ENCODE measurements around the gene DAAM2.

DNA sequence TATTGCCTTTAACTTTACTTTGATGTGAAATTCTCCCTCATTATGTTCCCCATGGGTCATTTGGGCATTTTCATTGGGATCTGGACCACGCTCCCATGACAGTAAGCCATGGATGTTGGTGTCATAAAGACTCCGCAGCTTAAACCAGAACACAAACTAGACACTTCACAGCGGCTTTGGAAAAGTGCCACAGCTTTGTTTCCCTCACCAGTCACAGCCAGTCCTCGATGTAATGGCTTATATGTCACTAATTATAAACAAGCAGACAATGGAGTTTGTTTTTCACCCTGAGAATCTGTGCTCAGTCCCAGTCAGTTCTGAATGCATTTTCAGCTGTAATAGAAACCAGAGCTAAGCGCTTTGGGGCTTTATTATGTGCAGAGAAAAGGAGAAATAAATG lies 23.2 kb upstream of the DAAM2 start:
- no peak for TF ChIP-seq ELF4 (IDR thresholded peaks at IDR 0.05)
- no peak for TF ChIP-seq BHLHE40 (IDR thresholded peaks at IDR 0.05; ENCODE audit: borderline replicate concordance)
- no peak for TF ChIP-seq NFRKB (IDR thresholded peaks at IDR 0.05)
- TF ChIP-seq SP1 (IDR thresholded peaks at IDR 0.05) = no peak
- no peak for TF ChIP-seq FOXM1 (IDR thresholded peaks at IDR 0.05; ENCODE audit: borderline replicate concordance)
- no peak for TF ChIP-seq TARDBP (IDR thresholded peaks at IDR 0.05)
- no peak for TF ChIP-seq ZNF384 (IDR thresholded peaks at IDR 0.05)
- no peak for TF ChIP-seq HDGF (IDR thresholded peaks at IDR 0.05; ENCODE audit: borderline replicate concordance)
- TF ChIP-seq, protein P1, sequence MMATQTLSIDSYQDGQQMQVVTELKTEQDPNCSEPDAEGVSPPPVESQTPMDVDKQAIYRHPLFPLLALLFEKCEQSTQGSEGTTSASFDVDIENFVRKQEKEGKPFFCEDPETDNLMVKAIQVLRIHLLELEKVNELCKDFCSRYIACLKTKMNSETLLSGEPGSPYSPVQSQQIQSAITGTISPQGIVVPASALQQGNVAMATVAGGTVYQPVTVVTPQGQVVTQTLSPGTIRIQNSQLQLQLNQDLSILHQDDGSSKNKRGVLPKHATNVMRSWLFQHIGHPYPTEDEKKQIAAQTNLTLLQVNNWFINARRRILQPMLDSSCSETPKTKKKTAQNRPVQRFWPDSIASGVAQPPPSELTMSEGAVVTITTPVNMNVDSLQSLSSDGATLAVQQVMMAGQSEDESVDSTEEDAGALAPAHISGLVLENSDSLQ (IDR thresholded peaks at IDR 0.05) = no peak
